AG04450 (cell line): Measurements from ENCODE around the gene JMJD4. TPM values are rescaled to one million over a fixed set of nuclear protein-coding genes. Genes with fewer than 3 reads are reported as not detected.

Source experiments
- CTCF ChIA-PET: fragments of 300-600, 350-600 bp; formaldehyde crosslinking; extraction: SDS; loops from one replicate; lab custom pipeline; 2022; ENCODE audit warnings: antibody characterized with exemption, inconsistent platforms; lab: Charles Lee
- POLR2A ChIA-PET: fragments of 350-600 bp; formaldehyde crosslinking; extraction: SDS; loops from one replicate; lab custom pipeline; 2021; ENCODE audit warnings: antibody characterized with exemption, inconsistent platforms; lab: Yijun Ruan, JAX
- DNase-seq: peaks from one replicate; pipeline ENCODE4 v3.0.0-alpha.2; 2011; ENCODE audit warnings: low read depth, low spot score
- H3K27ac ChIP-seq: one replicate; pipeline ENCODE4 v1.5.1; 2012; ENCODE audit warnings: low read depth, low read length, control low read depth
- H3K27me3 ChIP-seq: one replicate; pipeline ENCODE4 v1.6.0; 2012; ENCODE audit warnings: low read length; ENCODE audit not compliant: control insufficient read depth, insufficient read depth
- H3K4me3 ChIP-seq: 2 replicates; pipeline ENCODE4 v1.5.1; 2011; ENCODE audit warnings: mild to moderate bottlenecking, low read depth, low read length, control low read depth
- H3K9me3 ChIP-seq: 2 replicates; pipeline ENCODE4 v1.5.1; 2012; ENCODE audit warnings: low read length; ENCODE audit not compliant: control insufficient read depth, insufficient read depth
- CTCF ChIP-seq: IDR thresholded peaks from 2 replicates; pipeline ENCODE4 v1.5.1; 2011; ENCODE audit warnings: low read depth, low read length, control low read depth, inconsistent platforms
- polyA plus RNA-seq: library from polyadenylated mRNA; depleted of rRNA; stranded (reverse); fragments of >200 nt; gene quantifications from 2 replicates; pipeline ENCODE4 v1.2.3, GENCODE V29; 2011

JMJD4 gene
- polyA plus RNA-seq, 1 experiment = 13.4 TPM

DNA sequence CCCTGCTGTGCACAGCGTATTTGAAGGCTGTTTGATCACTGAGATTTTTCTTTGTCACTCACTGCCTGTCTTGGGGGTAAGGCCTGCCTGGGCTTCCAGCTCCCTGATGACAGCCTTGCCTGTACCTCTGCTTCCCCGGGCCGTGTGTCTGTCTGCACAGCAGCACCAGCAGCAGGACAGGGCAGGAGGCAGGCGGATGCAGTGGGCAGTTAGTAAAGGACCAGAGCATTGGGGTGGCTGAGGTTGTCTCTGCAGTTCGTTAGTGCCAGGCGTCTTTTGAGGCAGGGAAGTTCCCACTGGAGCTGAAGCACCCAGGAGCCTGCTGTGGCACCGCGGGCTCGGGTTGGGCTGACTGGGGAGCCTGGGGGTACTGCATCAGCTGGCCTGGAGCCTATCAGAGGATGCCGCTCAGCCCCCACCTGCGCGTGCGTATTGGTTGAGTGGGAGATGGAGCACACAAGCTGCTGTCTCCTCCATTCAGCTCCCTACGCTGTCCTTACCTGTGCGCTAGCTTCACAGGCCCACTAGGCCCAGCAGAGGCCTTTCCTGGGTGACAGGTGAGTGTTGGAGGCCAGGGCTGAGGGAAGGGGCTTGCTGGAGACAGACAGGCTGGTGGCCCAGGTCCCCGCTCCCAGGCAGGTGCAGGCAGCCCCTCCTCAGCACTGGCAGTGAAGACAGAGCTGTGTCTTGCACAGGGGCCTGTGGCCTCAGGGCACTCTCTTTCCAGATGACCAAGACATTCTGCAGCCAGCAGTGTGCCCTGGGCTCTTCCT is 28.3 kb upstream of the JMJD4 start:
- no peak for DNase-seq
- H3K4me3 ChIP-seq = no peak overlapping the region
- TF ChIP-seq CTCF = no peak
- CTCF ChIA-PET = interaction anchor here (0.6 to 3.5 kb wide), 10 partner anchors 11 to 367 kb away, joined by 3 to 33 read pairs (median 5); no protein-coding TSS in a partner anchor
- POLR2A ChIA-PET = no interaction called here
- no peaks in the 10 kb centered on the region for H3K27me3 ChIP-seq
- peak overlapping the region; percentile 31 for H3K27ac ChIP-seq
- H3K9me3 ChIP-seq = peaks cover 4% of the 10 kb centered on the region

GRCh38 chr1:227762231-227762911 is 27.3 kb upstream of the JMJD4 start:
- POLR2A ChIA-PET = no interaction called here
- H3K27me3 ChIP-seq = no peaks in the 10 kb centered on the region
- peaks cover 4% of the 10 kb centered on the region for H3K9me3 ChIP-seq
- DNase-seq = no peak
- peak overlapping the region; percentile 11 for H3K27ac ChIP-seq
- TF ChIP-seq CTCF = peak; percentile 77
- H3K4me3 ChIP-seq = no peak overlapping the region
- CTCF ChIA-PET = interaction anchor here (0.7 to 3.5 kb wide), 10 partner anchors 12 to 329 kb away, joined by 3 to 33 read pairs (median 6); partner anchors contain the start of gene WNT9A

- Histone ChIP-seq H3K27ac (no peak overlapping the region), H3K9me3 (peaks cover 4% of the 10 kb centered on the region), H3K4me3 (no peak overlapping the region), H3K27me3 (no peaks in the 10 kb centered on the region)
- no peak for DNase-seq
- TF ChIP-seq CTCF = no peak
- CTCF ChIA-PET = interaction anchor here (0.7 to 3.5 kb wide), 9 partner anchors 13 to 329 kb away, joined by 3 to 33 read pairs (median 8); partner anchors contain the start of gene WNT9A
- POLR2A ChIA-PET = no interaction called here
Observed at GRCh38 chr1:227761621-227762230, 26.6 kb upstream of the JMJD4 start.

GRCh38 chr1:227760377-227760776 is 25.3 kb upstream of the JMJD4 start:
- CTCF ChIA-PET = interaction anchor here (2.3 to 4.1 kb wide), 3 partner anchors 30 to 193 kb away, joined by 9 to 33 read pairs (median 22); partner anchors contain the start of gene WNT9A
- POLR2A ChIA-PET = interaction anchor here (1.2 kb wide), 1 partner anchor 10 kb away, joined by 3 read pairs; no protein-coding TSS in a partner anchor
- peak overlapping the region; percentile 63 for H3K27ac ChIP-seq

More at GRCh38 chr1:227760377-227760776, 25.3 kb upstream of the JMJD4 start:
- Histone ChIP-seq H3K4me3 (no peak overlapping the region), H3K27me3 (no peaks in the 10 kb centered on the region), H3K9me3 (peaks cover 4% of the 10 kb centered on the region)
- TF ChIP-seq CTCF = no peak
- no peak for DNase-seq
